Parathyroid adenoma (tissue), 2 donors: ENCODE results near the gene UNC5C.

ENCODE experiments used
- H2AFZ ChIP-seq: fragments of 300-600 bp; sonication (generic); one replicate; pipeline ENCODE4 v1.7.0; 2017; ENCODE audit warnings: antibody characterized with exemption, mild to moderate bottlenecking
- H3K27ac ChIP-seq: fragments of 300-600 bp; sonication (generic); one replicate; pipeline ENCODE4 v1.7.0; 2017
- H3K27me3 ChIP-seq: fragments of 300-600 bp; sonication (generic); one replicate; pipeline ENCODE4 v1.7.0; 2017; ENCODE audit warnings: low read length; ENCODE audit not compliant: control insufficient read depth, insufficient read depth
- H3K36me3 ChIP-seq: fragments of 300-600 bp; sonication (generic); one replicate; pipeline ENCODE4 v1.7.0; 2017; ENCODE audit warnings: low read length; ENCODE audit not compliant: control insufficient read depth, insufficient read depth
- H3K4me1 ChIP-seq: fragments of 300-600 bp; sonication (generic); one replicate; pipeline ENCODE4 v1.7.0; 2017; ENCODE audit warnings: control low read depth
- H3K4me2 ChIP-seq: fragments of 300-600 bp; sonication (generic); one replicate; pipeline ENCODE4 v1.7.0; 2017; ENCODE audit warnings: low read length
- H3K4me3 ChIP-seq: fragments of 300-600 bp; sonication (generic); one replicate; pipeline ENCODE4 v1.7.0; 2017; ENCODE audit warnings: low read depth, low read length
- H3K79me2 ChIP-seq: fragments of 300-600 bp; sonication (generic); one replicate; pipeline ENCODE4 v1.7.0; 2017; ENCODE audit warnings: control low read depth
- H3K9ac ChIP-seq: fragments of 300-600 bp; sonication (generic); one replicate; pipeline ENCODE4 v1.7.0; 2017; ENCODE audit warnings: mild to moderate bottlenecking
- H3K9me3 ChIP-seq: fragments of 300-600 bp; sonication (generic); one replicate; pipeline ENCODE4 v1.7.0; 2017; ENCODE audit warnings: low read length; ENCODE audit not compliant: control insufficient read depth
- CTCF ChIP-seq: fragments of 300-600 bp; sonication (generic); IDR thresholded peaks from one replicate; pipeline ENCODE4 v1.7.0; 2017; ENCODE audit warnings: antibody characterized with exemption, mild to moderate bottlenecking
- donor health status: primary hyperparathyroidism.

UNC5C gene

GRCh38 chr4:95216636-95217035 lies 332.1 kb downstream of the UNC5C start:
- no peaks in the 10 kb centered on the region for H3K36me3 ChIP-seq
- H3K27me3 ChIP-seq = no peaks in the 10 kb centered on the region
- no peaks in the 10 kb centered on the region for H3K79me2 ChIP-seq
- no peaks in the 10 kb centered on the region for H3K9me3 ChIP-seq
- H3K27ac ChIP-seq = no peak overlapping the region
- no peak for TF ChIP-seq CTCF
- no peak overlapping the region for H2AFZ ChIP-seq
- H3K4me1 ChIP-seq = no peaks in the 10 kb centered on the region
- H3K9ac ChIP-seq = no peak overlapping the region
- no peak overlapping the region for H3K4me3 ChIP-seq
- H3K4me2 ChIP-seq = no peak overlapping the region

- H3K4me1 ChIP-seq = no peaks in the 10 kb centered on the region
- H3K9ac ChIP-seq = no peak overlapping the region
- no peak overlapping the region for H3K27ac ChIP-seq
- no peaks in the 10 kb centered on the region for H3K36me3 ChIP-seq
- H3K9me3 ChIP-seq = no peaks in the 10 kb centered on the region
- H3K27me3 ChIP-seq = no peaks in the 10 kb centered on the region
- no peaks in the 10 kb centered on the region for H3K79me2 ChIP-seq
- no peak overlapping the region for H2AFZ ChIP-seq
- H3K4me3 ChIP-seq = no peak overlapping the region
- no peak for TF ChIP-seq CTCF
- no peak overlapping the region for H3K4me2 ChIP-seq
Observed at GRCh38 chr4:95215991-95216605, 332.7 kb downstream of the UNC5C start.

- Histone ChIP-seq H3K79me2 (no peaks in the 10 kb centered on the region), H2AFZ (no peak overlapping the region), H3K4me1 (no peaks in the 10 kb centered on the region), H3K27ac (no peak overlapping the region), H3K4me2 (no peak overlapping the region), H3K36me3 (no peaks in the 10 kb centered on the region), H3K9ac (no peak overlapping the region), H3K4me3 (no peak overlapping the region), H3K9me3 (no peaks in the 10 kb centered on the region), H3K27me3 (no peaks in the 10 kb centered on the region)
- no peak for TF ChIP-seq CTCF
Observed at GRCh38 chr4:95215043-95215442, 333.7 kb downstream of the UNC5C start.

GRCh38 chr4:95214408-95214807 lies 334.4 kb downstream of the UNC5C start:
- no peaks in the 10 kb centered on the region for H3K4me1 ChIP-seq
- H3K9me3 ChIP-seq = no peaks in the 10 kb centered on the region
- H3K79me2 ChIP-seq = no peaks in the 10 kb centered on the region
- no peak overlapping the region for H3K4me2 ChIP-seq
- no peak for TF ChIP-seq CTCF
- H3K4me3 ChIP-seq = no peak overlapping the region
- H3K27me3 ChIP-seq = no peaks in the 10 kb centered on the region
- no peaks in the 10 kb centered on the region for H3K36me3 ChIP-seq
- H3K27ac ChIP-seq = no peak overlapping the region
- H3K9ac ChIP-seq = no peak overlapping the region
- no peak overlapping the region for H2AFZ ChIP-seq

- H3K27ac ChIP-seq = no peak overlapping the region
- H3K27me3 ChIP-seq = no peaks in the 10 kb centered on the region
- no peaks in the 10 kb centered on the region for H3K9me3 ChIP-seq
- TF ChIP-seq CTCF = no peak
- H3K9ac ChIP-seq = no peak overlapping the region
- no peak overlapping the region for H3K4me2 ChIP-seq
- H2AFZ ChIP-seq = no peak overlapping the region
- H3K4me3 ChIP-seq = no peak overlapping the region
- no peaks in the 10 kb centered on the region for H3K36me3 ChIP-seq
- no peaks in the 10 kb centered on the region for H3K4me1 ChIP-seq
- H3K79me2 ChIP-seq = no peaks in the 10 kb centered on the region
Observed at GRCh38 chr4:95213366-95213765, 335.4 kb downstream of the UNC5C start.
